HepG2 (cell line): ENCODE results near the gene SLC2A4. TPM values are rescaled to one million over a fixed set of nuclear protein-coding genes. Genes with fewer than 3 reads are reported as not detected.

ENCODE experiments used
- BCL6 ChIP-seq: IDR thresholded peaks from 2 replicates; pipeline ENCODE4 v1.6.1; 2016; ENCODE audit warnings: missing genetic modification reagents, missing compliant biosample characterization
- FOXO1 ChIP-seq: sonication (generic); formaldehyde crosslinking; IDR thresholded peaks from 2 replicates; pipeline ENCODE4 v1.4.0; 2020; ENCODE audit warnings: missing genetic modification reagents
- HBP1 ChIP-seq: IDR thresholded peaks from 2 replicates; pipeline ENCODE4 v1.6.1; 2016; ENCODE audit warnings: low read depth, control low read depth
- MAFK ChIP-seq, 2 experiments: IDR thresholded peaks in 1 of 2; conservative IDR thresholded peaks in 1 of 2; 2 replicates each; pipeline ENCODE4 v1.6.1; 2011; ENCODE audit warnings: improper control_type of control experiment in 2 of 2, low read length in 2 of 2
- MLX ChIP-seq: IDR thresholded peaks from 2 replicates; pipeline ENCODE4 v1.6.1; 2016
- NONO ChIP-seq, 2 experiments: fragments of 450-650 bp in 1 of 2; sonication (generic) in 1 of 2; formaldehyde crosslinking in 1 of 2; IDR thresholded peaks in 1 of 2; conservative IDR thresholded peaks in 1 of 2; 2 replicates each; pipeline versions ENCODE4 v1.6.1 to v1.8.0; 2017 to 2022; ENCODE audit warnings: mild to moderate bottlenecking in 1 of 2, missing genetic modification reagents in 1 of 2, moderate library complexity in 1 of 2
- RNF219 ChIP-seq: sonication (generic); formaldehyde crosslinking; IDR thresholded peaks from 2 replicates; pipeline ENCODE4 v1.5.0; 2020; ENCODE audit warnings: mild to moderate bottlenecking, missing genetic modification reagents
- SP140L ChIP-seq: sonication (generic); formaldehyde crosslinking; IDR thresholded peaks from 2 replicates; pipeline ENCODE4 v1.4.0; 2020; ENCODE audit warnings: missing genetic modification reagents, borderline replicate concordance
- SP4 ChIP-seq: sonication (generic); formaldehyde crosslinking; IDR thresholded peaks from 2 replicates; pipeline ENCODE4 v1.8.1; 2023; ENCODE audit warnings: mild to moderate bottlenecking, missing genetic modification reagents
- ZBTB7A ChIP-seq: sonication (generic); formaldehyde crosslinking; IDR thresholded peaks from 2 replicates; pipeline ENCODE4 v1.8.0; 2022; ENCODE audit warnings: mild to moderate bottlenecking, missing genetic modification reagents
- ZFYVE20 ChIP-seq: sonication (generic); formaldehyde crosslinking; IDR thresholded peaks from 2 replicates; pipeline ENCODE4 v1.8.0; 2023; ENCODE audit warnings: low read depth, mild to moderate bottlenecking, moderate library complexity, missing genetic modification reagents, borderline replicate concordance
- ZNF256 ChIP-seq: sonication (generic); formaldehyde crosslinking; conservative IDR thresholded peaks from 2 replicates; pipeline ENCODE4 v1.4.0; 2020; ENCODE audit warnings: missing genetic modification reagents
- ZNF296 ChIP-seq: sonication (generic); formaldehyde crosslinking; conservative IDR thresholded peaks from 2 replicates; pipeline ENCODE4 v1.5.0; 2020; ENCODE audit warnings: mild to moderate bottlenecking, missing genetic modification reagents
- ZNF407 ChIP-seq: sonication (generic); formaldehyde crosslinking; IDR thresholded peaks from one replicate; pipeline ENCODE4 v1.5.1; 2020; ENCODE audit warnings: mild to moderate bottlenecking, missing genetic modification reagents; ENCODE audit errors: not compliant biosample characterization
- ZNF768 ChIP-seq: sonication (generic); formaldehyde crosslinking; IDR thresholded peaks from 2 replicates; pipeline ENCODE4 v1.4.0; 2020; ENCODE audit warnings: missing genetic modification reagents
- ZNF879 ChIP-seq: sonication (generic); formaldehyde crosslinking; IDR thresholded peaks from 2 replicates; pipeline ENCODE4 v1.8.1; 2023; ENCODE audit warnings: missing genetic modification reagents
- polyA plus RNA-seq, 8 experiments: library from polyadenylated mRNA; depleted of rRNA in 3 of 8; stranded (reverse) in 7 of 8; unstranded in 1 of 8; fragments of >200 nt; fragmentation: Illumina TruSeq in 4 of 8; extraction: Trizol in 4 of 8; gene quantifications; 2 replicates each; pipeline versions ENCODE4 v1.2.1 to v1.2.3, GENCODE V29; 2011 to 2016; ENCODE audit warnings: low read depth in 4 of 8, missing spikeins in 1 of 8, mixed read lengths in 1 of 8; ENCODE audit not compliant: insufficient read depth in 1 of 8
- total RNA-seq, 5 experiments: library from RNA; depleted of rRNA; stranded (reverse); fragments of >200 nt; fragmentation: Illumina TruSeq; extraction: Trizol; gene quantifications; 2 replicates each; pipeline ENCODE4 v1.2.3, GENCODE V29; 2016; ENCODE audit warnings: low read depth in 1 of 5

Gene SLC2A4
- total and polyA plus RNA-seq, 2 of the 13 experiments (the other 11 are each of a cell fraction or from before 2014, with no cell fraction given) = 4.9 to 5.8 TPM

GRCh38 chr17:7242717-7243452 is 38.6 kb upstream of the SLC2A4 start (continued):
- TF ChIP-seq ZNF407 (no peak), NONO (IDR thresholded peaks at IDR 0.05) (no peak), NONO (CRISPR knock-in tag; conservative IDR thresholded peaks at IDR 0.05) (peak; percentile 69; the same call in 1 of the 2 replicates), ZNF296 (no peak), ZNF768 (peak; percentile 39; the same call in 1 of the 2 replicates), FOXO1 (peak; percentile 55; the same call in 1 of the 2 replicates), ZBTB7A (CRISPR knock-in tag) (no peak), ZFYVE20 (CRISPR knock-in tag) (no peak), SP140L (no peak), ZNF879 (CRISPR knock-in tag) (no peak), BCL6 (CRISPR knock-in tag) (peak; percentile 41; the same call in 1 of the 2 replicates), ZNF256 (CRISPR knock-in tag) (no peak), SP4 (CRISPR knock-in tag) (peak; percentile 85), MAFK (conservative IDR thresholded peaks at IDR 0.05 in 1 of 2, IDR thresholded peaks at IDR 0.05 in 1 of 2; ENCODE audit: low read length in 2 of 2) (peak in 1 of 2 experiments; percentile 42; a peak in 1 of 4 replicates), HBP1 (CRISPR knock-in tag) (0 out of 2 replicates have a peak, but pooled peaks have one; percentile 39), RNF219 (CRISPR knock-in tag) (no peak; the same call in 1 of the 2 replicates), MLX (CRISPR knock-in tag) (peak; percentile 75)
